ENCODE results near the gene RWDD1.

DNA sequence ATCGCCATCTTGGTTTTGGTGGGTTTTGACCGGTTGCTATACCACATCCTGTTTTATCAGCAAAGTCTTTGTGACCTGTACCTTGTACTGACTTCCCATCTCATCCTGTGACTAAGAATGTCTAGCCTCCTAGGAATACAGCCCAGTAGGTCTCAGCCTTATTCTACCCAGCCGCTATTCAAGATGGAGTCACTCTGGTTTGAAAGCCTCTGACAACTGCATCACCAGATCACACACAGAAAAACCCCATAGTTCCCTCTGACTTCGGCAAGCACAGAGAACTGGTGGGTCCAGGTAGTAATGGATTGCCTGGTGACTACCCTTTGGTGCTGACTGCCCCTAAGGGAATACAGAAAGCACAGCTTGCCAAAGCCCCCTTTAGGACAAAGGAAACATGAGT, 34.6 kb downstream of the RWDD1 start:
- TF ChIP-seq, protein P1, sequence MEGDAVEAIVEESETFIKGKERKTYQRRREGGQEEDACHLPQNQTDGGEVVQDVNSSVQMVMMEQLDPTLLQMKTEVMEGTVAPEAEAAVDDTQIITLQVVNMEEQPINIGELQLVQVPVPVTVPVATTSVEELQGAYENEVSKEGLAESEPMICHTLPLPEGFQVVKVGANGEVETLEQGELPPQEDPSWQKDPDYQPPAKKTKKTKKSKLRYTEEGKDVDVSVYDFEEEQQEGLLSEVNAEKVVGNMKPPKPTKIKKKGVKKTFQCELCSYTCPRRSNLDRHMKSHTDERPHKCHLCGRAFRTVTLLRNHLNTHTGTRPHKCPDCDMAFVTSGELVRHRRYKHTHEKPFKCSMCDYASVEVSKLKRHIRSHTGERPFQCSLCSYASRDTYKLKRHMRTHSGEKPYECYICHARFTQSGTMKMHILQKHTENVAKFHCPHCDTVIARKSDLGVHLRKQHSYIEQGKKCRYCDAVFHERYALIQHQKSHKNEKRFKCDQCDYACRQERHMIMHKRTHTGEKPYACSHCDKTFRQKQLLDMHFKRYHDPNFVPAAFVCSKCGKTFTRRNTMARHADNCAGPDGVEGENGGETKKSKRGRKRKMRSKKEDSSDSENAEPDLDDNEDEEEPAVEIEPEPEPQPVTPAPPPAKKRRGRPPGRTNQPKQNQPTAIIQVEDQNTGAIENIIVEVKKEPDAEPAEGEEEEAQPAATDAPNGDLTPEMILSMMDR (IDR thresholded peaks at IDR 0.05; ENCODE audit: low read depth, low read length, poor library complexity, severe bottlenecking): no peak
- no peak for TF ChIP-seq EZH2phosphoT487 (IDR thresholded peaks at IDR 0.05; ENCODE audit: borderline replicate concordance, low read length)
